Astrocyte of the cerebellum (primary cell): ENCODE data around the gene MINDY4.

Experiments
- DNase-seq: peaks from one replicate; pipeline ENCODE4 v3.0.0-alpha.2; 2011; ENCODE audit warnings: low read depth
- H3K4me3 ChIP-seq: 2 replicates; pipeline ENCODE4 v1.5.1; 2011; ENCODE audit warnings: mild to moderate bottlenecking, low read depth, low read length, moderate library complexity
- CTCF ChIP-seq: IDR thresholded peaks from 2 replicates; pipeline ENCODE4 v1.5.1; 2012; ENCODE audit warnings: low read length, low read depth, moderate library complexity, mild to moderate bottlenecking; ENCODE audit errors: missing control alignments
- in situ Hi-C: cut with HindIII; loops from 2 replicates; pipeline ENCODE4 v1.10.0; 2017; ENCODE audit warnings: low sequenced_read_pairs

The MINDY4 gene

GRCh38 chr7:30898411-30898810, 127.2 kb downstream of the MINDY4 start:
- in situ Hi-C loops: no loop called here

GRCh38 chr7:30899066-30899465, 127.8 kb downstream of the MINDY4 start:
- no peak overlapping the region for H3K4me3 ChIP-seq
- no peak for DNase-seq
- no peak for TF ChIP-seq CTCF
- in situ Hi-C loops: no loop called here

More at GRCh38 chr7:30898411-30898810, 127.2 kb downstream of the MINDY4 start:
- DNase-seq: no peak
- H3K4me3 ChIP-seq: no peak overlapping the region
- TF ChIP-seq CTCF: no peak

GRCh38 chr7:30899630-30900029, 128.4 kb downstream of the MINDY4 start:
- in situ Hi-C loops: no loop called here
- H3K4me3 ChIP-seq: no peak overlapping the region
- TF ChIP-seq CTCF: no peak
- no peak for DNase-seq

- no peak overlapping the region for H3K4me3 ChIP-seq
- TF ChIP-seq CTCF: no peak
- no peak for DNase-seq
- in situ Hi-C loops: no loop called here
These were observed 128.8 kb downstream of the MINDY4 start for GRCh38 chr7:30900053-30900452.

- no peak for TF ChIP-seq CTCF
- H3K4me3 ChIP-seq: no peak overlapping the region
- DNase-seq: no peak
- in situ Hi-C loops: no loop called here
These were observed 129.7 kb downstream of the MINDY4 start for GRCh38 chr7:30900803-30901362.

GRCh38 chr7:30901856-30902255, 130.6 kb downstream of the MINDY4 start:
- H3K4me3 ChIP-seq: no peak overlapping the region
- no peak for TF ChIP-seq CTCF
- no peak for DNase-seq
- in situ Hi-C loops: no loop called here
